Stimulated activated CD8-positive, alpha-beta memory T cell treated with anti-CD3 and anti-CD28 coated beads, Interleukin-15, amount 100 ng/mL, for 48 hours (primary cell): Measurements from ENCODE around the gene PLCG1.

Experiments
- DNase-seq, 2 donors: peaks; one replicate each; pipeline ENCODE4 v3.0.0-alpha.2; 2020; ENCODE audit warnings: low read depth in 2 of 2

Gene PLCG1

GRCh38 chr20:41213150-41213820 is 75.9 kb downstream of the PLCG1 start:
- no peak for DNase-seq

GRCh38 chr20:41214202-41214601 is 76.9 kb downstream of the PLCG1 start:
- no peak for DNase-seq

DNA sequence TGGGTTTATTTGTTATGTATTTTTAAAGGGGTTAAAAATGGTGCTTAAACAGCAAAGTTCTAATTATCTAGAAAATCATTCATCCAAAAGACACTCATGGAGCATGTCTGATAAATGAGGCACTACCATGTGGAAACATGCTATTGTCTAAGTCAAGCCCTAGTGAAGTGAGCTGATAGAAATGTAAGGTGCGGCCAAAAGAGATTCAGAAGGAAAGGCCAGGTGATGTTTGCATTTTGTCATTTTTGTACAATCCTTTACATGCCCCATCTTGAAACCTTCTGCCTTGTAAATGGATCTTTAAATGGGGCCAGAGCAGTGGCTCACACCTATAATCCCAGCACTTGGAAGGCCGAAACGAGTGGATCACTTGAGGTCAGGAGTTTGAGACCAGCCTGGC is 77.3 kb downstream of the PLCG1 start:
- DNase-seq = no peak

- DNase-seq = no peak
Observed at GRCh38 chr20:41217422-41217821, 80.1 kb downstream of the PLCG1 start.

- no peak for DNase-seq
Observed at GRCh38 chr20:41218466-41218865, 81.1 kb downstream of the PLCG1 start.

DNA sequence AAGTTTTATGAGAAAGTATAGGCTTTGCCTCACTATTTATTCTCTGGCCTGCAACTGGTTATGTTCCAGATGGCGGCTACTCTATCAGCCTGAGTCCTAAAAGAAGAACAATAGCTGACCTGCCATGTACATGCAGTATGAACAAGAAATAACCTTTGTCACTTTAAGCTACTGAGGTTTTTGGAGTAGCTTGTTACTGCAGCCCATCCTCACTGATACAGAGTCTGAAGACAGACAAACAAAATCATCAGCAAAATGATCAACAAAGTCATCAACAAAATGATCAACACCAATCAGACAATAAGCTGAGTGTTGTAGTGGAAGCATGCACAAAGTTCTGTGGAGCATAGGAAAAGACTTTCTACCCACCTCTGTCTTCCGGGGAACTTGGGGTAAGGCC is 82.5 kb downstream of the PLCG1 start:
- DNase-seq = no peak

DNA sequence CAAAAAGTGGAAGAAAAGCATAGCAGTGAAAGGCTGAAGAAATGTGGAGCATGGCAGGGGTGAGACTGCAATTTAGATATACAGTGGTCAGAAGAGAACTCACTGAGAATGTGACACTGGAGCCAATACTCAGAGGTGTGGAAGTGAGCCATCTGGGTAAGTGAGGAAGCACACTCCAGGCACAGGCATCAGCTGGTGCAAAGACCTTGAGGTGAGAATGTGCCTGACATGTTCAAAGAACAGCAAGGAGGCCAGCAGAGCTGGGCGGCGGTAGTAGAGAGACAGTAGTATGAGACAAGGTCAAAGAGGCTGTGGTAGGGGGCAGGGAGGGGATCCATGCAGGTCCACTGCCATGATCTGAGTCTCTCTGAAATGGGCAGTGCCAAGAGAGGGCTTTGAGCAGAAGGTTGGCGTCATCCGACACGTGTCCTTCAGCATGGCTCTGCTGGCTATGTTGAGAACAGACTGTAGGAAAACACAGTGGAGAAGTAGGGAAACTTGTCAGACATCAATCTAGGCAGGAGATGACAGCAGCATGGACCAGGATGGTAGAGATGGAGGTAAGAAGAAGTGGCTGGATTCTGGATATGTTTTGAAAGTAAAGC is 84.4 kb downstream of the PLCG1 start:
- DNase-seq = no peak

DNA sequence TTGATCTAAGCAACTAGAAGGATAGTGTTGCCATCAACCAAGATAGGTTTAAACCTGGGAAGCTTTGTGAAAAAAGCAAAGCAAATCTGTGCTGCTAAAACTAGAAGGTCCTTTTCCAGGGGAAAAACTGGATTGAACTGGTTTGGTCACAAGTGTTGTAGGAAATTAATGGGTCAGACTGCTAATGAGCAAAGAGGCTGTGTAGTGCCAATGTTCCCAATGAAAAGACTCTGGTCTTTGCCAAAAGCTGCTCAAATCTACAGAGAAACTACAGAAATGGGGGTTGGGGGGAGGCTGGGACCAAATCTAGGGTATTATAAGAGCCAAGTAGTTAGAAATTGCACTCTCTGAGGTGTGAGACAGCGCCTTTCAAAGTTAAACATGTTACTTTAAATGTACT is 85.0 kb downstream of the PLCG1 start:
- DNase-seq = no peak

GRCh38 chr20:41222703-41223102 is 85.4 kb downstream of the PLCG1 start:
- DNase-seq = no peak

- DNase-seq = no peak
Observed at GRCh38 chr20:41223112-41223511, 85.8 kb downstream of the PLCG1 start.

- no peak for DNase-seq
Observed at GRCh38 chr20:41224281-41224680, 86.9 kb downstream of the PLCG1 start.

DNA sequence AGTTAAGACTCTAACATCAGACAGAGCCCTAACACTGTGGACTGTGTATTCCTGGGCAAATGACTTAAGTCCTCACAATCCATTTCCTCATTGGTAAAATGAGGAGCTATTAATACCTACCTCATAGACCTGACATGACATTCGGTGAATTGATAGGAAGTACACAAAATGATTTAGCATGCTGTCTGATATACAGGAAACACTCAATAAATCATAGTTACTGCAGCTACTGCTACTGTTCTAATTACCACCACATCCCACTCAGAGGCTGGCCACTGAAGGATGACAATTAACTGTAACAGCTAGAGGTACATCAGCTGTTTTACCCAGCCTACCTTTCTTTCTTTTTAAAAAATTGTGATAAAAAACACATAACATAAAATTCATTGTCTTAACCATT is 87.7 kb downstream of the PLCG1 start:
- DNase-seq = no peak

DNA sequence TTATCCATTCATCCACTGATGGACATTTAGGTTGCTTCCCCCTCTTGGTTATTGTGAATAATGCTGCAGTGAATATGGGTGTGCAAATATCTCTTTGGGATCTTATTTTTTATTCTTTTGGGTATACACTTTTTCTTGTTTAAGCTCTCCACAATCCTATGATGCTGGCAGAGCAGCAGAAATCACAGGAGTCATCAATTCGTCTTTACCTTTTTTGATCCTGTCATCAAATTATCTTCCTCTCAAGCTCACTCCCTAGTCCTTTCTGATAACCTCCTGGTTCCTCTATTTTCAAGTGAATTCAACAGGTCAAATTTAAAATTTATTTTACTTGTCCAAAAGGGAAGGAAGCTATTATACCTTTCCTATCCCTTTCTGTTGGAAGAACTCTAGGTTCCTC is 89.1 kb downstream of the PLCG1 start:
- no peak for DNase-seq
